Left forelimb (tissue), 1 donor: ENCODE data around the gene YIPF6.
"Not testable (repeated sequence)": the region's sequence is repeated elsewhere in the genome, so short reads cannot be mapped to it uniquely, and the experiment has no call there.

ENCODE experiments used
- DNase-seq: peaks from one replicate; pipeline ENCODE4 v3.0.0-alpha.2; 2018; ENCODE audit warnings: low spot score

YIPF6 gene, protein sequence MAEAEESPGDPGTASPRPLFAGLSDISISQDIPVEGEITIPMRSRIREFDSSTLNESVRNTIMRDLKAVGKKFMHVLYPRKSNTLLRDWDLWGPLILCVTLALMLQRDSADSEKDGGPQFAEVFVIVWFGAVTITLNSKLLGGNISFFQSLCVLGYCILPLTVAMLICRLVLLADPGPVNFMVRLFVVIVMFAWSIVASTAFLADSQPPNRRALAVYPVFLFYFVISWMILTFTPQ

DNA sequence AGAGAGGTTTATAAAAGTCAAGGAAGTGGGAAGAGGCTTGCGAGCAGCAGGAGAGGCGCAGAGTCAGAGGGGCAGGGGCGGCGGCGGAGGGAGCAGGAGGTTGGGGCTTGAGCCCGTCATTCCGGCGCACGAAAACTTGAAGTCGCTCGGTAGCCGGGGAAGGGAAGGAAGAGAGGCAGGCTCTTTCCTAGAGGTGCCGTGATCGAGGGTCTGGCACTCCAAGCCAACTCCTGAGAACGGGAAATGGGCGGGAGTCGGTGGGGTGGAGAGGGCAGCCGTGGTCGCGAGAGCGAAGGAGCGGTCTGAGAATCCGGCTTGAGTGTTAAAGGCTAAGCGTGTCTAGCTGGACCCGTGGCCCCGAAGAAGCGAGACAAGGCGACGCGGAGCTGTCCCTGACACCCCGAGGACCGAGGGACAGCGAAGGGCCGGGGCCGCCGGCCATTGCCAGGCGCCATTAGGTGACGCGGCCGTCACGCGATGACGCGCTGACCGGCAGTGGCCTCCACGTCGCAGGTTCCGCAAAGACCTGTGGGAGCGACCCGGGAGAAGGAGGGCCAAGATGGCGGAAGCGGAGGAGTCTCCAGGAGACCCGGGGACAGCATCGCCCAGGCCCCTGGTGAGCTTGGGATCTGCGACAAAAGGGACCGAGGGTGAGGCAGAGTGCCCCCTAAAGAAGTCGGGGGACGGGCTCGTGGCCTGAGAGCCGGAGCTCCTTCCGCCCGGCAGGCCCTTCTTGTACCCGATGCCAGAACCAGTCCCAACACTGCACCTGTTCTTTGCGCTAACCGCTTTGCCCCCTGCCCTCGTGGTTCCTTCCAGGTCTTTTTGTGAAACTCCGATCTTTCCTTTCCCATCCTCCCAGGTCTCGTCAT, at the start of gene YIPF6:
TSS of gene YIPF6 (plus strand) at position 544 of the 872 bp plus-strand sequence. CDS start at position 560, 16 bp downstream.
- peak; percentile 88 for DNase-seq

DNA sequence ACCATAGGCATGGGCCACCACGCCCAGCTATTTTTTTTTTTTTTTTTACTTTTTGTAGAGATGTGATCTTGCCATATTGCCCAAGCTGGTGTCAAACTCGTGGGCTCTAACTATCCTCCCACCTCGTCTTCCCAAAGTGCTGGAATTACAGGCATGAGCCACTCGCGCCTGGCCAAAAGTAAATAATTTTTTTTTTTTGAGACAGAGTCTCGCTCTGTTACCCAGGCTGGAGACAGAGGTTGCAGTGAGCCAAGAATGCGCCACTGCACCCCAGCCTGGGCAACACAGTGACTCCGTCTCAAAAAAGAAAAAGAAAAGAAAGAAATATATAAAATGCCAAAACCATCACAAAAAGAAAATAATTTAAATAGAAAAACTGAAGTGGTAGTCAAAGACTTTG, 47.1 kb upstream of the YIPF6 start:
- DNase-seq = no peak

DNA sequence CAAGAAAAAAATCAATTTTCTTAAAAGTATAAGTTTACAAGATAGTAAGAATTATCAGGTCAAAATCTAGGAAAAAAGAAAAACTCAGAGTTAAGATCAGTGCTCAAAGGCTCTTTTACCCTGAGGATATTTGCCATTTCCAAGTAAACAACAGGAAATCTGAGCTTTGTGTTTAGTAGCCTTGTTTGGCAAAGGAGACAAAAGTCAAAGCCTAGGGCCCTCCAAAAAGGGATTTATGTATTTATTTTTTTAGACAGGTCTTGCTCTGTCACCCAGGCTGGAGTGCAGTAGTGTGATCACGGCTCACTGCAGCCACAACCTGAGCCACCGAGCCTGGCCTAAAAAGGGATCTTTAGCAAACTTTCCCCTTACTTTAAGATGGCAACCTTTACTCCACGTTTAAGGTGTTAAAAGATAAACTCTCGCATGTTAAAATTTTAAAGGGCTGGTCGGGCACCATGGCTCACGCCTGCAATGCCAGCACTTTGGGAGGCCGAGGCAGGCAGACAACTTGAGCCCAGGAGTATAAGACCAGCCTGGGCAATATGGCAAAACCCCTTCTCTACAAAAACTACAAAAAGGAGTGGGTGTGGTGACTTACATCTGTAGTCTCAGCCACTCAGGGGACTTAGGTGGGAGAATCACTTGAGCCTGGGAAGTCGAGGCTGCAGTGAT, 44.2 kb upstream of the YIPF6 start:
- no peak for DNase-seq

DNA sequence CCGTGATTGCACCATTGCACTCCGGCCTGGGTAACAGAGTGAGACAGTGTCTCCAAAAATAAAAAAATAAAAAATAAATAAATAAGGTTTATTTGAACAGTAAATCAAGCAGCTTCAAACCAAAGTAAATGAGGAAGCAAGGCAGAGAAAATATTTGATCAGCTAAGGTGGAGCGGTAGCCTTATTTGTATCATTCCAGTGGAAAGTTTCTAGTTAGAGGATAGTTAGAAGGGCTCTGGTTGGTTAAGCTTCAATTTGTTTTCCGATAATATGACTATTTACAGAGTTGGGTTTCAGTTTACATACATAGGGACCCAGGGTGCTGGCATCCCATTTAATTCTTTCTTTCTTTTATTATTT, 43.7 kb upstream of the YIPF6 start:
- no peak for DNase-seq

DNA sequence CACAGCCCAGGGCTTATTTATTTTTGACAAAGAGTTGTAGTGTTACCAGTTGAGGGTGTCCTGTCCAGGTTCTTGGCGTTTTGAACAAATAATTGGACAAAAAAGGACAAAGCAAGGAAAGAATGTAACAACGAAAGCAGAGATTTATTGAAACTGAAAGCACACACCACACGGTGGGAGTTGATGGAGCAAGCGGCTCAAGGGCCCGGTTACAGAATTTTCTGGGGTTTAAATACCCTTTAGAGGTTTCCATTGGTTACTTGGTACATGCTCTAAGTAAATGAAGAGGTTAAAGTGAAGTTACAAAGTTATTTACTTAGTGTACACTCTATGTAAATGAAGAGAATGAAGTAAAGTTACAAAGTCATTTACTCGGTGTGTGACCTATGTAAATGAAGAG, 37.8 kb upstream of the YIPF6 start:
- DNase-seq = no peak

DNA sequence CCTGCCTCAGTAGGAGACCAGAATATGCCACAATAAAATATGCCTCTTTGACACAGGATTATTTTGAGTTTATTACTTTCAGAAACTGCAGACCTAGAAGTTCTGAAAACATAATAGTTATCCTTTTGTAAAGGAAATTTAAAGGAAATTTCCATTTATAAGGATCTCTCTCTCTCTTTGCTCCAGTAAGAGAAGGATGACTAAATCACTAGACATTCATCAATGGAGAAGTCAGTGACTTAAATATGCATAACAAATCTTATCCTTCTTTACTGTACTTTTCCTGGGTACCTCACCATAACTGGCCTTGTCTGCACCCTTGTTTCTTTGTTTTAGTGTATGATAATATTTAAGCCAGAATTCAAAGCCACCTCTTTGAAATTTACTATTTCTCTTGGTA, 37.3 kb upstream of the YIPF6 start:
- DNase-seq = no peak

DNA sequence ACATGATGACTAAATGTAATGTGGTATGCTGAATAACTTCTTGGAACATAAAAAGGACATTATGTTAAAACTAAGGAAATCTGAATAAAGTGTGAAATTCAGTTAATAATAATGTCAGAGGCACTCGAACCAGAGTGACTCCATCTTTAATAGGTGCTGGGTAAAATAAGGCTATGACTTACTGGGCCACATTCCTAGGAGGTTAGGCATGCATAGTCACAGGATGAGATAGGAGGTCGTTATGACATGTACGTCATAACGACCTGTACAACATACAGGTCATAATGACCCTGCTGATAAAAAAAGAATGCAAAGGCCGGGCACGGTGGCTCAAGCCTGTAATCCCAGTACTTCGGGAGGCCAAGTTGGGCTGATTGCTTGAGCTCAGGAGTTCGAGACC, 36.7 kb upstream of the YIPF6 start:
- no peak for DNase-seq

DNA sequence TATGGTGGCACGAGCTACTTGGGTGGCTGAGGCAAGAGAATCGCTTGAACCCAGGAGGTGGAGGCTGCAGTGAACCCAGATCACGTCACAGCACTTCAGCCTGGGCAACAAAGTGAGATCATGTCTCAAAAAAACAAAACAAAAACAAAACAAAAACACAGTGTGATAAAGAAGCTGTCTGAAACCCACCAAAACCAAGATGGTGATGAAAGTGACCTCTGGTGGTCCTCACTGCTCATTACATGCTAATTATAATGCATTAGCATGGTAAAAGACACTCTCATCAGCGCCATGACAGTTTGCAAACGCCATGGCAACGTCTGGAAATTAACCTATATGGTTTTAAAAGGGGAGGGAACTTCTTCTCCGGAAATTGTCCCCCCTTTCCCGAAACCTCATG, 36.2 kb upstream of the YIPF6 start:
- DNase-seq = no peak

DNA sequence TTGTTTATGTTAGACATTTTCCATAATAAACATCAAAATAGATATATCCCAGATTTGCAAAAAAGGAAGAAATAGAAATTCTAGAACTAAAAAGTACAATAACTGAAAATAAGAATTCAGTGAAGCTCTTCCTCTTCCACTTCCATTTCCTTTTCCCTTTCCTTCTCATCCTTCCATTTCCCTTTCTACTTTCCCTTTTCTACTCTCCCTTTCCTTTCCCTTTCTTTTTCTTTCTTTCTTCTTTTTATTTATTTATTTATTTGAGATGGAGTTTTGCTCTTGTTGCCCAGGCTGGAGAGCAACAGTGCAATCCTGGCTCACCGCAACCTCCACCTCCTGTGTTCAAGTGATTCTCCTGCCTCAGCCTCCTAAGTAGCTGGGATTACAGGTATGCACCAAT, 35.0 kb upstream of the YIPF6 start:
- no peak for DNase-seq

DNA sequence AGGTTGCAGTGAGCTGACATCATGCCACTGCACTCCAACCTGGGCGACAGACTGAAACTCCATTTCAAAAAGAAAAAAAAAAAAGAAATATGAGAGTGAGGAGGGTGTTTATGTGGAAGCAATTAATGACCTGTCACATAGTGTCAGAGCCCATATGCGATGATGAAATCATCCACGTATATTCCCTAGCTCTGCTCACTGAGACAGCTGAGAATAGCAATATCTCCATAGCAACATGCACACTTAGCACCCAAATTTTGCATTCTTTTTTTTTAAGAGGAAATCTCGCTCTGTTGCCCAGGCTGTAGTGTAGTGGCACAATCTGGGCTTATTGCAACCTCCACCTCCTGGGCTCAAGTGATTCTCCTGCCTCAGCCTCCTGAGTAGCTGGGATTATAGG, 34.1 kb upstream of the YIPF6 start:
- DNase-seq = no peak

DNA sequence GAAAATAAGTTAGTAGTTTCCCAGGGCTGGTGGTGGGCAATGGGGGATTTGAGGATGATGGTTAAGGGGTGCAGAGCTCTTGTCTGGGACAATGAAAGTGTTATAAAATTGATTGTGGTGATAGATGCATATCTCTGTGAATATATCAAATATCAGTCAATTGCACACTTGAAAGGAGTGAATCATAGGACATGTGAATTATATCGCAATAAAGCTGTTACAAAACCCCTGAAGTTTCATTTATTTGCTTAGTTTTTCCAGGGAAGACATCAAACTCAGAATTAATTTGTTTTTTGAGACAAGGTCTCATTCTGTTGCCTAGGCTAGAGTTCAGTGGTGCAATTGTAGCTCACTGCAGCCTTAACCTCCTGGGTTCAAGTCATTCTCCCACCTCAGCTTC, 17.9 kb upstream of the YIPF6 start:
- no peak for DNase-seq

DNA sequence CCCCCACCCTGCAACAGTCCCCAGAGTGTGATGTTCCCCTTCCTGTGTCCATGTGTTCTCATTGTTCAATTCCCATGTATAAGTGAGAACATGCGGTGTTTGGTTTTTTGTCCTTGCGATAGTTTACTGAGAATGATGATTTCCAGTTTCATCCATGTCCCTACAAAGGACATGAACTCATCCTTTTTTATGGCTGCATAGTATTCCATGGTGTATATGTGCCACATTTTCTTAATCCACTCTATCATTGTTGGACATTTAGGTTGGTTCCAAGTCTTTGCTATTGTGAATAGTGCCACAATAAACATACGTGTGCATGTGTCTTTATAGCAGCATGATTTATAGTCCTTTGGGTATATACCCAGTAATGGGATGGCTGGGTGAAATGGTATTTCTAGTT, 12.7 kb upstream of the YIPF6 start:
- DNase-seq = not testable (repeated sequence)

DNA sequence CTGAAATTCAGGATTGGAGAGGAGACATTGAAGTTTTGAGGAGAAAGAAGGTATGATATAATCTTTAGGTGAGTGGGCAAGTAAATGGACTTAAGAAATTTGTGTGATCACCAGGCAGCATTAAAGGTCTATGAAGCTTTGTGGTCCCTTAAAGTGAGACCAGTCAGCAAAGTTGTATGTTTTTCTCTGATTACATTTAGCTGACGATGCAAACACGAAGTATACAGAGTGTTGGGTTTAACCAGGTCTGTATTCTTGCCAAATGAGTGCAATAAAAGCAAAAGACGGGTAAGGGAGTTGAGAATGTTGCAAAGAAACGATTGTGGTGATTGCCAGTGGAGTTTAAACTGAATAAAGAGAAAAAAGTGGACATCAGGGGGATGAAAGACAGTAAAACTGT, 11.6 kb upstream of the YIPF6 start:
- DNase-seq = no peak

DNA sequence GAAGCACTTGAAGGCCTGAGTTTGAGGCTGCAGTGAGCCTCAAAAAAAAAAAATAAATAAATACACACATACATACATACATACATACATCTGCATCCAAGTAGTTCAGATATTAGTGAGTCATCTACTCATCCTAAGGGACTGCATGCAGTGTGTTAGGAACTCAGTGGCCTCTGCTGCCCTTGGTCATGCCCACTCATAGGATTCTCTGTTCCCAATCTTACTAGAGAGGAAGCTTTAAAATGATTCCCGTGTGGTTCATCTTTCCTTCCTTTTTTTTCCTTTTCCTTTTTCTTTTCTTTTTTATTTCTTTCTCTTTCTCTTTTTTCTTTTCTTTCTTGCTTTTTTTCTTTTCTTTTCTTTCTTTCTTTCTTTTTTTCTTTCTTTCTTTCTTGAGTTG, 10.9 kb upstream of the YIPF6 start:
- no peak for DNase-seq

DNA sequence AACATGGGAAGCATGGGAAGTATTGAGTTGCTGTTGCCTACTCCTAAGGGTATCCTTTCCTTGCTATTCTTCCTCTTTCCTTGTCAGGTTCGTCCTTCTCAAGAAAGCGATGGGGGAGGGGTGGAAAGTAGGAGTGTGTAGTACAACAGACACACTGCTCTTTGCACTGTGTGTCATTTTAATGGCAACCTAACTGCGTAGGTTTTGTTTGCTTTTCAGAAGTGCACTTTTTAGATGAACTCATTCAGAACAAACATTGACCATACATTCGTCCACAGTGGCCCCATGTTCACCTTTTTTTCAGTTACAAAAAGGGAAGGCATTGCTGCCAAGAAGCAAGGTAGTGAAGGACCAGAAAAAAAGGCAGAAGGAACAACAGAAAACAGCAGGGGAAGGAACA, 10.2 kb upstream of the YIPF6 start:
- no peak for DNase-seq

DNA sequence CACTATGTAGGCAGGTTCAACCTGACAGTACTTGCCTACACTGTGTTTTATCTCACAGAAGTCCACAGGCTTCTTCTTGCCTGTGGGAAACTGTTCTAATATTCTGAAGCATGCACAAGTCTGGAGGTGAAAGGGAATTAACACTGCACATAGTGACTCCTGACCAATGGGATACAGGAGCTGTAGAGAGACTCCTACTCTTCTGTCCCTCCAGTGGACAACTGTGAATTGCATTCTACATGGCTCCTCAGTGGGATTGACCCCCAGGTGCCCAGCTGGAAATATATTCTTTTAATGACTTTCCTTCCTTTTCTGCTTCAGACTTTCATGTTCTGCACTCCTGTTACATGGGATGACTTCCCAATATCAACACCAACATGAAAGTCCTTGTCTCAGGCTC, 8.2 kb upstream of the YIPF6 start:
- DNase-seq = no peak

DNA sequence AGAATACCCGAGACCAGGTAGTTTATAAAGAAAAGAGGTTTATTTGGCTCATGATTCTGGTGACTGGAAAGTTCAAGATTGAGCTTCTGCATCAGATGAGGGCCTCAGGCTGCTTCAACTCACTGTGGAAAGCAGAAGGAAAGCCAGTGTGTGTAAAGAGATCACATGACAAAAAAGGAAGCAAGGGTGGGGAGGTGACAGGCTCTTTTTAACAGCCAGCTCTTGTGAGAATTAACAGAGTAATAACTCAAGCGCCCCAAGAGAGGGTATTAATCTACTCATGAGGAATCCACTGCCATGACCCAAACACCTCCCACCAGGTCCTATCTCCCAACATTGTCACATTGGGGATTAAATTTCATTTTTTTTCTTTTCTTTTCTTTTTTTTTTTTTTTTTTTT, 6.3 kb upstream of the YIPF6 start:
- DNase-seq = no peak

DNA sequence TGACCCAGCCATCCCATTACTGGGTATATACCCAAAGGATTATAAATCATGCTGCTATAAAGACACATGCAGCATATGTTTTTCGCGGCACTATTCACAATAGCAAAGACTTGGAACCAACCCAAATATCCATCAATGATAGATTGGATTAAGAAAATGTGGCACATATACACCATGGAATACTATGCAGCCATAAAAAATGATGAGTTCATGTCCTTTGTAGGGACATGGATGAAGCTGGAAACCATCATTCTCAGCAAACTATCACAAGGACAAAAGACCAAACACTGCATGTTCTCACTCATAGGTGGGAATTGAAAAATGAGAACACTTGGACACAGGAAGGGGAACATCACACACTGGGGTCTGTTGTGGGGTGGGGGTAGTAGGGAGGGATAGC, 5.1 kb upstream of the YIPF6 start:
- not testable (repeated sequence) for DNase-seq

DNA sequence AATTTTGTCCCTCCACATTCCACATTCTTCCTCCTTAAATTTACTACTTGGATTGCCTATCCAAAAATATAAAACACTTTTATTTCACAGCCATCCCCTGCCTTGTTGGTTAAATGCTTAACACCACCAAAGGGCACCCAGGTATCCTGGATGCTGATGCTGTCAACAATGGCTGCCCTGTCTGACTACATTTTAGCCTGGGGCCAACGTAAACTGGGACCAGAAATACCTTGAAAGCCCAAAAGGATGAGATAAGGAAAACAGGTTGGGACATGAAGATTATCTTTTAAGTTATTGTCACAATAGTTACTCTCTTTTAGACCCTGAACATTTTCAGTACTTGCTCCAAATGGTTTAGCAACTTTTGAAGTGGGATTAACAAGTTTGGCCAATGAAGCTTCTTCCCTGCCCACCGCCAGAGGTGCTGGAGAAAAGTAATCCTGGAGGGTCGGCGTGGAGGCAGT, 775 bp upstream of the YIPF6 start:
- no peak for DNase-seq

DNA sequence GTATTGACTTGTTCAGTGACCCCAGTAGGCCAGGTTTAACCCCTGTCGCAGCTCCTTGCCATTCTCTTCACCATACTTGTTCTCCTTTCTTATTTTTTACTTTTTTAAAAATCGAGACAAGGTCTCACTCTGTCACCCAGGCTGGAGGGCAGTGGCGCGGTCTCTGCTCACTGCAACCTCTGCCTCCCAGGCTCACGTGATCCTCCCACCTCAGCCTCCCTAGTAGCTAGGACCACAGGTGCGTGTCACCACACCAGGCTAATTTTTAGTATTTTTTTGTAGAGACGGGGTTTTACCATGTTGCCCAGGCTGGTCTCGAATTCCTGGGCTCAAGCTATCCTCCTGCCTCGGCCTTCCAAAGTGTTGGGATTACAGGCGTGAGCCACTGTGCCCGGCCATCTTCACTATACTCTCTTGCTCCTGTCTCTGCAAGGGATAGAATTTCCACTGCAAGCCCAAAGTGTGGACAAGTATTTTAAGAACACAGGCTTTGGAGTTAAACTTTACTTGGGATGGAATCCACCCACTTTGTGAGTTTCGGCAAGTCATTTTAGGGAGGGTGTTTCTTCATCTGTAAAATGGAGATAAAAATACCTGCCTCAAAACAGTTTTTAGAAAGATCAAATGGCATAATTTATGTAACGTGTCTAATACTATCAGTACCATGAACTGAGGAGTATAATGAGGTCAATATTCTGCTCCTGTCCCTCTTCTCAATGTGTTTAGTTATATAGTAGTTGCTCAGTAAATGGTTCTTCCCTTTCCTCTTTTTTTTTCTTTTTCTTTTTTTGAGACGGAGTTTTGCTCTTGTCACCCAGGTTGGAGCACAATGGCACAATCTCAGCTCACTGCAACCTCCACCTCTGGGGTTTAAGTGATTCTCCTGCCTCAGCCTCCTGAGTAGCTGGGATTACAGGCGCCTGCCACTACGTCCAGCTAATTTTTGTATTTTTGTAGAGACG, 973 bp downstream of the YIPF6 start:
- DNase-seq = no peak

DNA sequence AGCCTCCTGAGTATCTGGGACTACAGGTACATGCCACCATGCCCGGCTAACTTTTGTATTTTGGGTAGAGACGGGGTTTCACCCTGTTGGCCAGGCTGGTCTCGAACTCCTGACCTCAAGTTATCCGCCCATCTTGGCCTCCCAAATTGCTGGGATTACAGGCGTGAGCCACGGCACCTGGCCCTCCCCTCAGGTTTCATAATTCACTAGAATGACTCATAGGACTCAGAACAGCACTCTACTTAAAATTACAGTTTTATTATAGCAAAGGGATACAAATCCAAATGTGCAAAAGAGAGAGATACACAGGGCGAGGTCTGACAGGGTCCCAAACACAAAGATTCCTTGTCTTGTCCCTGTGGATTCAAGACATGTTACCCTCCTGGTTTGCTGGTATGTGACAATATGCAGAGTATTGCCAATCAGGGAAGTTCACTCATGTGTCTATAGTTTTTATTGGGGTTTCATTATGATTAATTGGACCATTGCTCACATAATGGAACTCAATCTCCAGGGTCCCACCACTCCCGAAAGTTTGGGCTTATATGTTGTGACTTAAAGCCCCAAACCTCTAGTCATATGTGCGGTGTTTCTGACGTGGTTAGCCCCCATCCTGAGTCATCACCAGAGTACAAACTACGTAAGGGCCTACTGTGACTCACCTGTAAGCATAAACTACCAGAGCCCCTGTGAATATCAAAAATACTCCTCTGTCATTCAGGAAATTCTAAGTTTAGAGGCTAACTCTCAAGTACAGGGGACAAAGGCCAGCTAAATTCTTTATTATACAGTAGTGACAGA, 5.2 kb downstream of the YIPF6 start:
- DNase-seq = no peak
